ENCODE results near the gene GPR153.
A peak's percentile ranks its signal among the peaks of the same experiment; 100 is the strongest.

Gene GPR153

DNA sequence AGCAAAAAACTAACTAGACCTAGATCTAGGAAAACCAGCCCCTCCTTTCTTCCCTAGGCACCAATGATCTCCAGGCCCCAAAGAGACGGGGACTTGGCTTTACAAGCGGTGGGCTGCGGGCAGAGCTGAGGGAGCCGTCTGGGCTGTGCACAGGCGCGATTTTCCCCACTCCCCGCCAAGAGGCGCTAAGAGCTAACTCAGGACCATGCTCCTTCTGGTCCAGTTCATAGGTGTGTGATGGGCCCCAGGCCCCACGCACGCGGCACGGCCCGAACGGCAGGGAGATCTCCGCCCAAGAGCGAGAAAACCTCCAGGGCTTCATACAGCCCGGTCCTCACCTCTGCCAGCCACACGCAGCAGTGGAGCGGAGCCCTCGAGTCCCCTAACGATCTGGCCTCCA, 7.5 kb upstream of the GPR153 start:
- no peak for DNase-seq

DNA sequence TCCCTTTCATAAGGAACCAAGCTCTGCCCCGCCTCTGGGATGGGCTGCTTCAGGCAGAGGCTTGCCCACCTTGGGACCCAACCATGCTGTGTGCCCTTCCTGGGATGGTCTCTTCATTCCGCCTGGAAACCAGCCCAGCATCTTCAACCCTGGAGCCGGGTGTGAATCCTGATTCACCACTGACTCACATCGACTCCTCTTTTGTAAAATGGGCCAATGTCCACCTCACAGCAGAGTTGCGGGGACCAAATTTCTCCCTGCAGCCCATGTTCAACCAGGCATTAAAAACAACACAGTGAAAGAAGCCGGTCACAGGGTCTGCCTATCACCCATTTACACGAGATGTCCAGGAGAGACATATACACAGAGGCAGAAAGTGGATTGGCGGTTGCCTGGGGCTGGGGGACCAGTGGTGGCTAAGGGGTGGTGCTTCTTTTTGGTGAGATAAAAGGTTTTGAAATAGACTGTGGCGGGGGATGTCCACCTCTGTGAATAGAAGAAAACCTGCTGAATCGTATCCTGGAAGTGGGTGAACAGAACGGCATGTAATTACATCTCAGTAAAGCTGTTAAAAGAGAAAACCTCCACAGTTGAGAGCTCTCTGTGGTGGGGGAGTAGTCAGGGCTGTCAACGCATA, 6.9 kb upstream of the GPR153 start:
- DNase-seq, result no peak

DNA sequence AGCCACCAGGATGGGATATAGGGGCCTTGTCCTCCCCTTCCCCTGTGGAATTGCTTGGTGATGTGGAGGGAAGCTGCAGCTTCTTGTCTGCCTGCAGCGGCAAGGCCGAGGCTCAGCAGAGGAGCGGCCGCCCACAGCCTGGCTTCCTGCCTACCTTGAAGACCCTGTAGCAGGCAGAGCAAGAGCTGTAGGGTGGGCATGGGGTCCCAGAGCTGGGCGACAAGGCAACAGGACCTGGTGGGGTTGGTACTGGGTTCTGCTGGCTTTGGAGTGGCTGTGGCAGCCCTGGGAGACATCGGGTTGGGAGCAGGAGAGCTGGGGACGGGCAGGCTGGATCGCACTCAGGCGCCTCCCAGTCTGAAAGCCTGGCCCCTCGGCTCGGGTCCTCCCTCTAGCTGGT, 5.7 kb upstream of the GPR153 start:
- no peak for DNase-seq

DNA sequence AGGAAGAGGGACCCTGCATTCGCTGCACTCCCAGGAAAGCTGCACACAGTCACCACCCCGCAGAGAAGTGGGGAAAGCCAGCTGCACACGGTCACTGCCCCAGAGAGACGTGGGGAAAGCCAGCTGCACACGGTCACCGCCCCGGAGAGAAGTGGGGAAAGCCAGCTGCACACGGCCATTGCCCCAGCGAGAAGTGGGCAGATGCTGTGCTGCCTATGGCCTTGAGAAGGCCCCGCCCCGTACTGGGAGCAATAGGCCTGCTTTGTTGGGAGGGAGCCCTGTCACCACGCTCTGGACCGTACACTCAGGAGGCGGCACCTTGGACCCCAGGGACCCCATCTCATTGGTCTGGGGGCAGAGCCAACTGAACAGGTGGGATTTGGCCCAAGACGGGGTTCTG, 4.3 kb upstream of the GPR153 start:
- DNase-seq, result no peak

DNA sequence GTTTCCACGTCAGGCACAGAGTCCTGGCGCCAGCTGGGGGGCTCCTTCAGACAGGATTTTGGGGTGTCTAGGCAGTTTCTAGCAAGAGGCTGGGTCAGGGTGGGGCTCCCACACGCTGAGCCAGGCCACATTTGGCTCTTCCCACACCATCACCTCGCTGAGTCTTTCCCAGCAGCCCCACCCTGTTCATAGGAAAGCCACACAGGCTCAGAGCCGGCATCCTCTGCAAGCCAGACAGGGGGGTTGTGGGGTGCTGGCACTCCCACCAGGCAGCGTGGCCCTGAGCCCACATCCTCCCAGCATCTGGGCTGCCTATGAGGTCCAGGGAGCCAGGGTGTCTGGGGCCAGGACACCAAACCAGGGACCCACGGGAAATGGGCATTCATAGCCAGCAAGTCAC, 2.8 kb upstream of the GPR153 start:
- no peak for DNase-seq

DNA sequence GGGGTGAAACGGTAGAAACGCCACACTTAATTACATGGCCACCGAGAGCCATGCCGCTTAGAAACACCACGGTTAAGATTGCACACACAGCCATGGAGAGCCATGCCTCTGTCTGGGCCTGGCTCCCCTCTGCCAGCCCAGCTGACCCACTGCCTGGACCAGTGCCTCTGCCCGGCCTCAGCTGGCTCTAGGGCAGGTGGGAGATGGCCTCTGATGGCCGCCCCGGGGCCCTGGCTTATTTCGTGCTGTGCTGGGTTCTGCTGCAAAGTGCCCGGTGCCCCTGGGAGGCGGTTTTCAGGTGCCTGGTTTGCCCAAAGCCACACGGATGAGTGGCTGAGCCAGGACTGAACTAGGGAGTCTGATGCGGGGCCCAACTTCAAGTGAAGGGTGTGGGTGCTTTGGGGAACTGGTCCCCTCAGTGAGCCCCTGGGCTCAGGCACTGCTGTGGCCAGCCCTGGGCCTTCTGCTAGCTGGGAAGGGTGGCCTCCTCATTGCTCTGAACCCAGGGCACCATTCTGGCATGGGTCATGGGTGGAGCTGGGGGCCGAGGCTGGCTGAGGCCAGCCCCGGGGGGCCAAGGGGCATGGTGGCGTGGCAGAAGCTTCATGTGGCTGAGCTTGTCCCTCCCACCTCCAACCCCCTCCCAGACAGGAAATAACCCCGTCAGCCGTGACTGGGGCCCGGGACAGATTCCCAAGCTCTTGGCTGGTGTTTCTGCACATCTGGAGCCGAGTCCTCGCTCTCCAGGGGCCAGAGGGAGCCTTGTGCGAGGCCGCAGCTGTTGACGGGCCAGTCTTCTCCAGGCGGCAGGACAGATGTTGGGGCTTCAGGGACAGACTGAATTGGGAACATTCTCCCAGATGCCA, 1.9 kb upstream of the GPR153 start:
- DNase-seq, result no peak

DNA sequence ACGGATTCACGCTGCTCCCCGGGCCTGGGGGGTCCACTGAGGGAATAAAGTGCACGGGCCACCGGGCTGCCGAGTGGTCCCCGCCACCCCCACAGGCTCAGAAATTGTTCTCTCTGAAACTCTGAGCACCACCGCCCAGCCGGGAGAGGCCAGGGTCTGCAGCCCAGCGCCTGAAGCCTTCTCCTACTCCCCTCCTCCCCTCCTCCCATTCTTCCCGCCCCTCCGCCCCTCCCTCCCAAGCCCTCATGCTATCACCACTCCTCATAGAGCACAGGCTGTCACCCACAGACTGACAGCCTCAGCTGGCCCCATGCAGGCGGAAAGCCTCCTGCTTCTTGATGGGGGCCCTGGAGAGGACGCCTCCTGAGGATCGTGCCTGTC, 707 bp upstream of the GPR153 start:
- DNase-seq, result no peak

DNA sequence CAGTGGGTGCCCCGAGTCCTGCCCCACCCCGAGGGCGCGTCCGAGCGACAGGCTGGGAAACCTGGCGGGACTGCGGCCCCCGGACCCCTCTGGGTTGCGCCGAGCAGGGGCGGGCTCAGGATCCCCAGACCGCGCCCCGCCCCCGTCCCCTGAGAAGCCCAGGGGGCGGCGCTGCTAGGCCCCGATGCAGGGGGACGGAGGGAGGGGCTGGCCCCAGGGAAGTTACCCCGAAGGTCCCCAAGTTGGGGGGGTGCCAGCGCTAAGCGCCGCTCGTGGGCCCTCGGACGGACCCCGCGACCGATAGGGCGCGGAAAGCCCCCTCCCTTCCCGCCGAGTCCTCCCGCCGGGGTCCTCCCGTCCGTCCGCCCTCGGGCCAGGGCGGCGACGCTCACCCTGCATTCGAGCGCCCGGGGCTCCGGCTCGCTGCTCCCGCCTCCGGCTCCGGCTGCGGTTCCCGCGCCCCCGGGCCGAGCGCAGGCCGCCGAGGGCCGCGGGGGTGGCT, 414 bp downstream of the GPR153 start:
- DNase-seq, result no peak

DNA sequence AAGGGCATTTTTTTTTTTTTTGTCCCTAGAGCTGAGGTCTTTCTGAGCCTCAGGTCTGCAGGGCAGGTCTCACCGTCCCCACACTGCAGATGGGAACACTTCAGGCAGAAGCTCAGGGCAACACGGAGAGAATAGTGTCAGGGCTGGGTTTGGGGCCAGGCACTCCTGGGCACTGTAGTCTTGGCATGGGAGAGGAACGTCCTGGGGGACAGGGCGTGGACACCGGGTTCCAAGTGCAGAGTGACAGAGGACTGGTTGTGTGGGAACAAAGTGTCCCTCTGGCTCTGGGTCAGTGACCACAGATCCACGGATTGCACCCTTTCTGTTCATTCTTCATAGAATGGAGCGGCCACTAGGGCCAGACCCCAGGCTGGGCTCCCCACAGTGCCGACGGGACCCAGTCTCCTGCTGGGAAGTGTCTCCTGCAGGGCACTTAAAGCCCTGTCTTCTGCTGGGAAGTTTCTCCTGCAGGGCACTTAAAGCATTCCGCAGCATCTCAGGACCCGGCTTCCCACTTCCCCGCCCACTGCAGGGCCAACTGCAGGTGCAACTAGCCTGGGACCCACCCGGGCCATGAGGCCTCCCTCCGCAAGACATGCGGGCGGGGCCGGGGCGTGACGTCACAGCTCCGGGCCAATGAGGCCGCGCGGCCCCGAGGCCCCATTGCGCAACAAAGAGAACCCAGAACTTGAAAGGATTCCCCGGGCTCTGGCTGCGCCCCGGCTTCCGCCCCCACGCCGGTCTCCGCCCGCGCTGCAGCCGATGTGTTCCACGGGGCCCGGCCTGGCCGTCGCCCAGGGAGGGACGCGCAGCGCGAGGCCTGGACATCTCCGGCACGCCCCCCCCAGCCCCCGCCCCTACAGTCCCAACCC, 1.2 kb downstream of the GPR153 start:
- peak; percentile 84 for DNase-seq

DNA sequence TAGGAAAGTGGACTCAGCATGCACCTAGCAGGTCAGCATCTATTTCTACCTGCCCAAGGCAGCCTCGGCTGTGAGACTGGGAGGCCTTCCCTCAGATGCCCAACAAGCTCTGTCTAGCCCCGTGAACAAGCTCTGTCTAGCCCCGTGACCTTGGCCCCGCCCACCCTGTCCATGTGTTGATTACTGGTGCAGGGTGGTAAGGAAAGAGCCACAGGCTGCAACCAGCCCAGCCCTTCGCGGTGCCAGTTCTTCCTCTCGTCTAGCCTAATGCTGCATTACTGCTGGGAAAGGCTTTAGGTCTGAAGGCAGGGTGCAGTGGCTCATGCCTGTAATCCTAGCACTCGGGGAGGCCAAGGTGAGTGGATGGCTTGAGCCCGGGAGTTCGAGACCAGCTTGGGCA, 2.2 kb downstream of the GPR153 start:
- DNase-seq, result no peak

DNA sequence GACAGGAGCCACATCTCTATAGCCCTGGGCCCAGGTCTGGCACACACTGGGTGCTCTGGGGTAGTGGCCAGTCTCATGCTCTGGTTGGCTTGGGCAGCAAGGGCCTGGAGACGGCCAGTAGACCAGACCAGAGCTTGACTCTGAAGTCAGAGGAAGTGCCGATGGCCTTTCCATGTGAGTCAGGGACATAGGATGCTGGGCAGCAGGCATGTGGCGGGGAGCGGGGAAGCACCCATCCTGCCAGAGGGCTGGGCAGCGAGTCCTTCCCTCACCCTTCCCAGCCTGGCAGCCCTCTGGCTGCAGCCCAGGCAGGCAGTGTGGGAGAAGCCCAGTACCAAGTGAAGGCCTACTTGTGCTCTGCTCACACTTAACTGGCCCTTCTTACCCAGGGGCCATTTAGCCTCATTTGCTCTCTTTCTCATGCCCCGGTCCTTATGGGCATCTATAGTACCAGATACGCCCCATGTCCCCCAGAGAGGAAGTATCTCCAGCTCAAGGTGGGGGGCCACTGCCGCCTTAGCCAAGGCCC, 3.3 kb downstream of the GPR153 start:
- no peak for DNase-seq

DNA sequence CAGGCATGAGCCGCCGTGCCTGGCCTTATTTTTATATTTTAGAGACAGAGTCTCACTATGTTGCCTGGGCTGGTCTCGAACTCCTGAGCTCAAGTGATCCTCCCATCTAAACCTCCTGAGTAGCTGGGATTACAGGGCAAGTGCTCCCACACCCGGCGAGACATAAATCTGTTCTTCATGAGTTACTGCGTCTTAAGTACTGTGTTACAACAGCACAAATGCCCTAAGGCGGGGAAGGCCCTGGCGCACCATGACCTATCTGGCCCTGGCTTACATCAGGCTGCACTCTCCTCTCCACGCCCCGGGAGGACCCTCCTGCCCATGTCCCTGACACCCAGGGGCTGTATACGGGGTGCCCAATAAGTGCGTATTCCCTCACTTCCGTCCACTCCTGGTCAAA, 4.3 kb downstream of the GPR153 start:
- DNase-seq, result no peak

DNA sequence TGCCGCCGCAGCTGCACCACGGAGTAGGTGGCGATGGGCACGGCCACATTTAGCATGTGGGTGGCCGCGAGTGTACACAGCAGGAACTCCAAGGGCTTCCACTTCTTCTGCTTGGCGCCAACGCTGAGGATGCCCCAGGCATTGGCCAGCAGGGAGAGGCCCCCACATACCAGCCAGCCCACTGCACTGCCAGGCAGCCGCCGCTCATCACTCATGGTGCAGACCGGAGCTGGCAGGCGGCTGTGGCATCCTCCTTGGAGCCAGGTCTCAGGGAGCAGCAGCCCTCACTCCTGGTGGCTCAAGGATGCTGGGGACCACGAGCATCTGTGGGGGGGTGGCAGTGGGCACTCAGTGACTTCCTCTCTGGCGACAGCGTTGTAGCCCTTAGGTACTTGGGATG, 6.2 kb downstream of the GPR153 start:
- DNase-seq, result no peak

DNA sequence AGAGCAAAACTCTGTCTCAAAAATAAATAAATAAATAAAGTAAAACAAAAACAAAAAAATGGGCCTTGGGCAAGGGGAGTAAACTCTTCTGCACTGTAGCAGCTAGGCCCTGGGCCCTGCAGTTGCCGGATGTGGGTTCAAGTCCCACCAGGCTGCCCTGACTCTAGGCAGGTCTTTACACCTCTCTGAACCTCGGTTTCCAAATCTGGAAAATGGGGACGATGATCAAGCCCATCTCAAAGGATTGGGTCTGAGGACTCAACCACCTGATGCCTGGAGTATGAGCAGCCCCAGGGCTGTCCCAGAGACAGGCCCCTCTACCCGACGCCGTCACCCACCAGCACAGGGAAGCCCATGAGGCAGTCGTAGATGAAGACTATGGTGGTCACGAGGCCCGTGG, 7.5 kb downstream of the GPR153 start:
- DNase-seq, result no peak

DNA sequence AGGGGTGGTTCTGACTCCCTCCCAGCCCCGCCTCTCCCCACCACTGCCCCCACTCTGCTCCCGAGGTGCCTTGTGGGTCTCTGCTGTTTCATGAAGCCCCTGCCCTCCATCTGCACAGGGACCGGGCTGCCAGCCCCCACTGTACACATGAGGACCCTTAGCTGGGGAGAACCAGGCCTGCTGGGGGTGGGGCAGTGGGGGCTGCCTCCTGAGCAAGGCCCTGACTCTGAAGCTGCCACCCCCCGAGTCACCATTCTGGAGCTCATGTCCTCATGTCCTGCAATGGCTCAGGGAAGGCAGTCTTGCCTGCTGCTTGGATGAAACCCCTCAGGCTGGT, 8.6 kb downstream of the GPR153 start:
- DNase-seq, result no peak

DNA sequence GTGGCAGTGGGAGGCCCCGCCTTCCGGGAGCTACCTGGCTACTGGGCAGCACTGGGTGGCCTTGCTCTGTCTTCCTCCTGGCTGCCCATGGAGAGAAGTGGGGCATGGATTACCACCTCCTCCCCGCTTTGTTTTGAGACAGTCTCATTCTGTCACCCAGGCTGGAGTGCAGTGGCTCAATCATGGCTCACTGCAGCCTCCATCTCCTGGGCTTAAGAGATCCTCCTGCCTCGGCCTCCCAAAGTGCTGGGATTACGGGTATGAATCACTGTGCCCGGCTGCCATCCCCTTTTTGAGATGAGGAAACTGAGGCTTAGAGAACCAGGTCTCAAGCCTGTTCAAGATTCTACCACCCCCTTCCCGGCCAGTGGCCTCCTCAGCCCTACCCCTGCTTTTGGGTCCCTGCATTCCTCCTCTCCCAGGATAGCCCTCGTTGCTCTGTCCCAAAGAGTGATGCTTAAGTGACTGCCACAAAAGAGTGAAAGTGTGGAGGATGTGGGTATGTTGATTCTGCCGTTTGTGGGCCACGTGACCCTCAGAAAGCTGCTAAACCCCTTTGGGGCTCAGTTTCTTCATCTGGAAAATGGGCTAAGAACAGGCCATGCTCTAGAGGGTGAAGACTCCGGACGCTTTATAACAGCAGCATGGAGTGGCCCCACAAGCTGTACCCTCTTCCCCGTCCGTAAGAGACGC, 9.1 kb downstream of the GPR153 start:
- no peak for DNase-seq

DNA sequence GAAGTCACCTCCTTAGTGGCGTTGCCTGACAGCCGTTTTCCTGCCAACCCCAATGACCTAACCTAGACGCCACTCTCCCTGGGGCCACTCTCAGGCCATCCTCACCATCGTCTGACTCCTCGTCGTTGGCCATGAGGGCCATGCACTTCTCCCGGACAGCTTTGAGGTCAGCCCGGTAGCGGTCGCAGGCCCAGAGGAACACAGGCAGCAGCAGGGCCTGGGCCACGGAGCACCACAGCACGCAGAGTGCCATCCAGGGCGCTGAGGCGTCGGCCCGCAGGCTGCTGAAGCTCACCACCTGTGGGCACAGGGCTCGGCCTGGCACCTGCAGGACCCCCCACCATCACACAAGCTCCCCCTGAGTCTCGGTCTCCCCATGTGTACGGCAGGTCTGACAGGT, 9.7 kb downstream of the GPR153 start:
- no peak for DNase-seq

DNA sequence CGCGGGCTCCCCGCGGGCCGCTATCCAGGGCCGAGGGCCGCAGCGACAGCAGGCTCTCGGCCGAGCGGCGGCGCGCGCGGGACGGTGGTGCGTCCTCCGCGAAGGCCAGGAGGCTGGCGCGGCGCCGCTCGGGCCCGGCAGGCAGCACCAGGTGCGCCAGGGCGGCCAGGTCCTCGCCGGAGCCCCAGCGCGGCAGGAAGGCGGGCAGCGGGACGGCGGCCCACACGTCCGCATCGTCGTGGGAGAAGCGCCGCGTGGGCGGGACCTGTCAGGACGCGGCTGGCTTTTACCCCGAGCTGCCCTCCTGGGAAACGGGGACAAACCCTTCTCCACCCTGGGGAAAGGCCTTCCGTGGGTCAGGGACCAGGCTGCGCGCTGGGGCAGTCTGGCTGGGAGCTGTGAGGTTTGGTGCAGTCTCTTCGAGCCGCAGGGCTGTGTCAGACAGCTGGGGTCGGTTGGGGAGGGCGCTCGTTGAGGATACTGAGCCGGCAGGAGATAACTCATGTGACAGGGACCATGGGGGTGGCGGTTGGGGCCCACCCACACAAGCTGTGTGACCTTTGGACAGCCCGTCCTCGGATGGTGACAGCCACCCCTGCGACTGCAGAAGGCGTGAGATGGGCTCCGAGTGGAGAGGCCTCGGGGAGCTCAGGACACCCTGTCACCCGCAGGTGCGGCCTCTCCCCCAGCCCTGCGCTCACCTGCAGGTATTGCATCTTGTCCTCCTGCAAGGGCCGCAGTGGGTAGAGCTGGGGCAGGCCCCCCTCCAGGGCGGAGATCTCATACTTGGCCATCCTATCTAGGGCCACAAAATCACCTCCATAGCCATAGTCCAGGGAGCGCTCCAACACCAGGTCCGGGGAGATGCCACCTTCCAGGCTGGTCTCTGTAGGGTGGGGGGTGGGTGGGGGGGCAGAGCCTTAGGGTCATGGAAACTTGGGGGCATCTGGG, 10.9 kb downstream of the GPR153 start:
- no peak for DNase-seq

DNA sequence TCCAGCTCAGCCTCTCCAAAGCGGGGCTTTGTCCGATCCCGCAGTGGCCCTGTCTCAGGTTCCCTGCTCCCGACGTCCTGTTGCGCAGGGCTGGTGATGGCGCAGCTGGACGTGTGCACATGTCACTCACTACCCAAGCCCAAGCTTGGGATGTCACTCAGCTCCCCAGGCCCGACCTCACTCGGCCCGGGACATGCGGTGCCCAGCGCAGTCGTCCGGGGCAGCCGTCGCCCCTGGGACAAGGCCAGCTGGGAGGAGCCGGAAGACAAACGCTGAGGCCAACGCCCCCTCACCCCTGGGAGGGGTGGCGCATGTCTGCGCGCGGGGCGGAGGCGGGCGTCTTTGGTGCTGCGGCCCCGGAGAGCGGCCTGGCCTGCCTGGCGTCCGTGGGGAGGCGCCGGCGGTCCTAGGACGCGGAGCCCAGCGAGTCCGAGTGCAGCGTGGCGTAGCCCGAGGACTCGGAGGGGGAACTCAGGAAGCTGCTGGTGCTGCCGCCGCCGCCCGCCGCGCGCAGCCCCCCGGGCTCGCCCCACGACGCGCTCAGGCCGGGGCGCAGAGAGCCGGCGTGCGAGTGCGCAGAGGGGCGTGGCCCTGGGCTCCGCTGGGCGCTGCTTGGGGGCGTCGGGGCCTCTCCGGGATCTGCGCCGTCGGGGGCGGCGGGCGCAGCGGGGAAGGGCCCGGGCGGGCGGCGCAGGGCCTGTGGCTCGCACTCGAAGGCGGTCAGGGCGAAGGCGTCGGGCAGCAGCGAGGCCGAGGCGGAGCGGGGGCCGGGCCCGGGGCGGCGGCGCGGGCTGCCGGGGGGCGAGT, 11.8 kb downstream of the GPR153 start:
- no peak for DNase-seq

DNA sequence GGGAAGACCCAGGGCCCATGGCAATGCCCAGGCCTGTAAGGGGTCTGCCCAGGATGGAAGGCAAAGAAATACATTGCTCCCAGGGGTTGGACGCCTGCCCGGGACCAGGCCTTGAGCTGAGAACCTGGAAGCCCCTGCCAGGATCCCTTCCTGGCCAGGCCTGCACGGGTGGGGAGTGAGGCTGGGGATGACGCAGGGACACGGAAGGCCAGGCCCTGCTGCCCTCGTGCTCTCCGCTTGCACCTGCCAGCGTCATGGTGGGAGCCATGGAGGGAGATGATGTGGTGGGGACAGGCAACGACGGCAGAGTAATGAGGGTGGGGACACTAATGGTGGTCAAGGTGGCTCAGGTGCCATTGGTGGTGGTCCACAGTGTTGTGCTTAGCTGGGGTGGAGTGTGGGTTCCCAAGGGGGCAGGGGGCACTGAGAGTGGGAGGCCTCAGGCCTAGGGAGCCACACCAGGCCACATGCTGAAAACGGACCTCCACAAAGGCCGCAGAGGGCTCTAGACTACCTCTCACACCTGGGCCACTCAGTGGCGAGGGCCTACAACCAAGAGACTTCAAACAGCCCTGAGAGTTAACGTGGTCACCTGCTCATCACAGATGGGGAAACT, 12.6 kb downstream of the GPR153 start:
- no peak for DNase-seq

Measured in HCEC 1CT (cell line).